Fibroblast of mammary gland (primary cell): ENCODE measurements around the gene RUNX1.

ENCODE experiments used
- DNase-seq: peaks from one replicate; pipeline ENCODE4 v3.0.0-alpha.2; 2010; ENCODE audit warnings: low read depth
- H3K4me3 ChIP-seq: 2 replicates; pipeline ENCODE4 v1.5.1; 2011; ENCODE audit warnings: low read depth, mild to moderate bottlenecking, low read length, moderate library complexity; ENCODE audit not compliant: control insufficient read depth
- CTCF ChIP-seq: conservative IDR thresholded peaks from 2 replicates; pipeline ENCODE4 v1.5.1; 2011; ENCODE audit warnings: low read depth, low read length, inconsistent platforms; ENCODE audit not compliant: control insufficient read depth, insufficient read depth

The RUNX1 gene

DNA sequence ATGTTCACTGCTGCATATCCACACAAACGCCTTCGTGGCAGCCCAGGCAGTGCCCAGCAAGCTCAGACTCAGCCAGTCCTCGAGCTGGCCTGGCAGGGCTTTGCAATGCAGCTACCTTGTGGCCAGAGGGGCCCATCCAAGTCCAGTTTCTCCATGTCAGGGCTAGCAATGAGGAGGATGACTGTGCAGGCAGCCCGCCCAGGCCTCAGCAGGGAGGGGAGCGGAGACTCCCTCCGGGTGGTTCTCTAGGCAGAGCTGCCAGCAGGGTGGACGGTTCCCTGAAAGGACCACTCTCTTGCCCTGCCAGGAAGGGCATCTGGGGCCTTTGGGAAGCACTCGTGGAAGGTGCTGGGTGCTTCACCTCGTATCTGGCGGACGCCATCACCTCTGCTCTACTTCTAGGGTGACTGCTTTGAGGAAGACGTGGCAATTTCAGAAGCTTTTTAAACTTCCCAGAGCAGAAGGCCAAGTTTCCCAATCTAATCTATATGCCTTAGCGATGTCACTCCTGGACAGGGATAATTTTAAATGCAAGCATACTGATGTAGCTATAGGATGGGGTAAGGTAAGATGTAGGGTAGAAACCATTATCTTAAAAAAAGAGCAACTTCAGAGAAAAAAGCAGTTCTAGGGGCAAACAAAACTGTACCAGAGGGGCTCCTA, 56.2 kb downstream of the RUNX1 start:
- TF ChIP-seq CTCF = no peak
- H3K4me3 ChIP-seq = no peak overlapping the region
- peak; percentile 40 for DNase-seq

DNA sequence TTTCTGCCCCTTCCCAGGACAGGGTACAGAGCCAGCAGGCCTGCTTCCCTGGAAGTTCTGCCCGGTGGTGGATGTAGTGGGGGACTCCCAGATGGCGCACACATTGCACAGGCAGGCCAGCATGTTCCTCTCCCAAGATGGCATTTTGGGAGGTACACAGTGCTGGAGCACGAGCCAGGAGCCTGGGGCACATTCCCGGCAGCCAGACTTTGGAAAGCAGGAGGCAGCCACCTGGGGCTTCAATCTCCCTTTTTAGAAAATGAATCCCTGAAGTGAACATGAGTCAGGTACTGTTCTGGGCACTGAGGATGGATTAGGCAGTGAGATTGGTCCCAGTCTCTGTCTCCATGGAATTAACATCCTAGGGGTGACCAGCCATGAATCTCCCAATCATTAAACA, 56.9 kb downstream of the RUNX1 start:
- TF ChIP-seq CTCF = no peak
- no peak for DNase-seq
- H3K4me3 ChIP-seq = no peak overlapping the region

DNA sequence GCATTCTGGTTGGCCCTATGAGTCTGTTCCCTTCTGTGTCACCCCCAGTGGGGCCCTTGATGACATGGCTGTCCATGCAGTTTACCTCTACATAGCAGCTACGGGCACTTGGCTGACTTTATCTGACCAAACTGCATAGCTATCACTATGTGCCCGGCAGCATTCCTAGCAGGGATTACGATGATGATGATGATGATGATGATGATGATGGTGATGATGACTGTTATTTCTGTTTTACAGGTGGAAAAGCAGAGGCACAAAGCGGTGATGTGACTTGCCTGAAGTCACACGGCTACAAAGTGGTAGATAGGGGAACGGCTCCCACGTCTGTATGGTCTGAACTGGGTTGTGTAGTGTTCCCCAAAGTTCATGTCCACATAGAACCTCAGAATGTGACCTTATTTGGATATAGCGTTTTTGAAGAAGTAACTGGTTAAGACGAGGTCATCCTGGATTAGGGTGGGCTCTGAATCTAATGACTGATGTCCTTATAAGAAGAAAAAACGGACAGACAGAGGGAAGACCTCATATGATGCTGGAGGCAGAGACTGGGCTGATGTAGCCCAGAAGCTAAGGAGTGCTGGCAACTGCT, 57.6 kb downstream of the RUNX1 start:
- no peak overlapping the region for H3K4me3 ChIP-seq
- no peak for TF ChIP-seq CTCF
- DNase-seq = no peak

DNA sequence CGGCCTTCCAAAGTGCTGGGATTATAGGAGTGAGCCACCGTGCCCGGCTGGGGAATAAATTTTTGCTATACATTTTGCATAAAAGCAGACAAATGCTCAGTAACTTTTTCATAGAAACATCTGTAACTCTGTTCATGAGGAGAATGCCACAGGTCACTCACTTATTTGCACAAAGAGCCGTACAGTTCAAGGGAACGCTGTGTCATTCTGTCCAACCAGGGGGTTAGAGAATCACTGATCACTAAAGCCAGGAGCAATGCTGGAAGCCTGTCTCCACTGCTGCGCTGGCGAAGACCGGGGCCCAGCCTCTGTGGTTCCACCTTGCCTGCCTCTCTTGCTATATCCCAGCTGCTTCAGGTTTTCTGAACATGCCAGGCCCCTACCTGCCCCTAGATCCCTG, 58.3 kb downstream of the RUNX1 start:
- DNase-seq = no peak
- TF ChIP-seq CTCF = no peak
- H3K4me3 ChIP-seq = no peak overlapping the region

DNA sequence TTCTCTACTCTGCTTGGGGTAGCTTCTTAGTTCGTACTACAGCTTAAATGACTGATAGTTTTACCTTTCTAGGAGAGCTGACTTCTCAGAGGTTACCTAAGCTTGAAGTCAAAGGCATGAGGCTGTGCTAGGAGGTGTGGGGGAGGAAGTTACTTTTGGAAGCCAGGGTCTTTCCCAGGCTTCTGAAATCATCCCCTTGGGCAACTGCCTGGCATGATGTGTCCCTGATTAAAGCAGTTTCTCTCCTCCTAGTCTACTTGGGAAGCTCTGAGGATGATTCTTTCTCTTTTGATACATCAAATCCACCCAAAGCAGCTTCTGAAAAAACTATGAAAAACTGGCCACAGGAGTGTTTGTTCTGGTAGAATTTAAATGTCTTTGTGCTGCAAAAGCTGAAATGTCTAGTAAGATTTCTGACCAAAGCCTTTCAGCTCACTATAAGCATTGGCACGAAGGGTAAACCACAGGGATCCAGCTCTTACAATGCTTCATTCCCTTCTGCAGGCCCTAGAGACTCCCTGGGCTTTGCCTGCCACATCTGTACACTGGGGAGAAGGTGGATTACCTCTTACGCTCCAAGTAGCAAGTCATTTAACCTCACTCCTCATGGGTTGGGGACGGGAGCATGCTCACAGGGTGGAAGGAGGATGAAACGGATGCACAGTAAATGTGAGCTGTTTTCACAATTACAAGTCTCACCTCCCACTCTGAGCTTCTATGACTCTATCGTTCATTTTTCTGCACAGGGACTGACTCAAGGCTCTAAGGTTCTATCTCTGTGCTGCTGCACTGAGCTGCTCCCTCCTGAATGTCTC, 59.6 kb downstream of the RUNX1 start:
- no peak for TF ChIP-seq CTCF
- H3K4me3 ChIP-seq = no peak overlapping the region

GRCh38 chr21:34988625-34989024, 60.5 kb downstream of the RUNX1 start:
- H3K4me3 ChIP-seq = no peak overlapping the region
- TF ChIP-seq CTCF = no peak
- no peak for DNase-seq

More for the DNA sequence above, 59.6 kb downstream of the RUNX1 start:
- peak; percentile 31 for DNase-seq
